Esophagus muscularis mucosa (tissue), 4 donors: ENCODE data around the gene SNED1.

ENCODE experiments used
- EP300 ChIP-seq: sonication (generic); formaldehyde crosslinking; IDR thresholded peaks from one replicate; pipeline ENCODE4 v1.6.1; 2017; ENCODE audit warnings: antibody characterized with exemption
- POLR2AphosphoS5 ChIP-seq, 2 donors: sonication (generic); formaldehyde crosslinking; IDR thresholded peaks; one replicate each; pipeline ENCODE4 v1.6.1; 2017; ENCODE audit warnings: antibody characterized with exemption in 2 of 2
- TF ChIP-seq, protein P1 (sequence below), 3 experiments: fragments of 200-600 bp in 2 of 3; fragments of 450-650 bp in 1 of 3; sonication (generic) in 2 of 3; IDR thresholded peaks; one replicate each; pipeline ENCODE4 v1.5.1; 2017 to 2019; ENCODE audit warnings: antibody characterized with exemption in 3 of 3, mild to moderate bottlenecking in 2 of 3, moderate library complexity in 1 of 3

- TF ChIP-seq, protein P1, sequence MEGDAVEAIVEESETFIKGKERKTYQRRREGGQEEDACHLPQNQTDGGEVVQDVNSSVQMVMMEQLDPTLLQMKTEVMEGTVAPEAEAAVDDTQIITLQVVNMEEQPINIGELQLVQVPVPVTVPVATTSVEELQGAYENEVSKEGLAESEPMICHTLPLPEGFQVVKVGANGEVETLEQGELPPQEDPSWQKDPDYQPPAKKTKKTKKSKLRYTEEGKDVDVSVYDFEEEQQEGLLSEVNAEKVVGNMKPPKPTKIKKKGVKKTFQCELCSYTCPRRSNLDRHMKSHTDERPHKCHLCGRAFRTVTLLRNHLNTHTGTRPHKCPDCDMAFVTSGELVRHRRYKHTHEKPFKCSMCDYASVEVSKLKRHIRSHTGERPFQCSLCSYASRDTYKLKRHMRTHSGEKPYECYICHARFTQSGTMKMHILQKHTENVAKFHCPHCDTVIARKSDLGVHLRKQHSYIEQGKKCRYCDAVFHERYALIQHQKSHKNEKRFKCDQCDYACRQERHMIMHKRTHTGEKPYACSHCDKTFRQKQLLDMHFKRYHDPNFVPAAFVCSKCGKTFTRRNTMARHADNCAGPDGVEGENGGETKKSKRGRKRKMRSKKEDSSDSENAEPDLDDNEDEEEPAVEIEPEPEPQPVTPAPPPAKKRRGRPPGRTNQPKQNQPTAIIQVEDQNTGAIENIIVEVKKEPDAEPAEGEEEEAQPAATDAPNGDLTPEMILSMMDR (IDR thresholded peaks at IDR 0.05) = no peak
- TF ChIP-seq POLR2AphosphoS5 (IDR thresholded peaks at IDR 0.05) (no peak), EP300 (no peak)
Measured at GRCh38 chr2:240988571-240989271, 9.7 kb upstream of the SNED1 start.
